Measurements from ENCODE around the gene CCL20. TPM values are rescaled to one million over a fixed set of nuclear protein-coding genes. Genes with fewer than 3 reads are reported as not detected.

CCL20 gene
- total RNA-seq, 2 experiments from 2014 or later: 1.5 to 2.2 TPM

- Mint-ChIP-seq H3K27me3 (peaks cover 4% of the 10 kb centered on the region), H3K9me3 (no peaks in the 10 kb centered on the region), H3K4me1 (ENCODE audit: low read depth) (peaks cover 9% of the 10 kb centered on the region), H3K27ac (no peak overlapping the region), H3K4me3 (no peak overlapping the region), H3K36me3 (ENCODE audit: low read depth) (no peaks in the 10 kb centered on the region)
- CTCF ChIA-PET: no interaction called here
- Histone ChIP-seq H3K36me3 (ENCODE audit: insufficient read depth, low read length) (no peaks in the 10 kb centered on the region), H3K4me3 (ENCODE audit: low read length) (no peak overlapping the region), H3K27me3 (ENCODE audit: control insufficient read depth in 1 of 2, insufficient read depth in 2 of 2, low read length in 2 of 2) (no peaks in the 10 kb centered on the region), H3K9me3 (ENCODE audit: control insufficient read depth in 1 of 2, insufficient read depth in 1 of 2, low read length in 2 of 2) (no peaks in the 10 kb centered on the region), H3K27ac (ENCODE audit: low read depth in 1 of 2, low read length in 2 of 2) (no peak overlapping the region), H3K4me1 (ENCODE audit: insufficient read depth, low read length) (peaks cover 24% of the 10 kb centered on the region)
- no peak for TF ChIP-seq CTCF (IDR thresholded peaks at IDR 0.05)
- intact Hi-C loops (cut with DNase I, micrococcal nuclease): no loop called here
- ATAC-seq (ENCODE audit: poor library complexity) (no peak), DNase-seq (no peak)
- POLR2A ChIA-PET: interaction anchor here (0.5 kb wide), 1 partner anchor 358 kb away, joined by 3 read pairs; no protein-coding TSS in a partner anchor
Measured at GRCh38 chr2:227821043-227821942, 7.7 kb downstream of the CCL20 start.

GRCh38 chr2:227822416-227823003 is 8.9 kb downstream of the CCL20 start:
- no peaks in the 10 kb centered on the region for H3K27me3 ChIP-seq (ENCODE audit: control insufficient read depth in 1 of 2, insufficient read depth in 2 of 2, low read length in 2 of 2)
- no peak overlapping the region for H3K4me3 ChIP-seq (ENCODE audit: low read length)

GRCh38 chr2:227823922-227824321 is 10.3 kb downstream of the CCL20 start:
- ATAC-seq (ENCODE audit: poor library complexity) (no peak), DNase-seq (no peak)
- intact Hi-C loops (cut with DNase I, micrococcal nuclease): no loop called here
- Mint-ChIP-seq H3K4me3 (no peak overlapping the region), H3K36me3 (ENCODE audit: low read depth) (no peaks in the 10 kb centered on the region), H3K27ac (no peak overlapping the region), H3K9me3 (no peaks in the 10 kb centered on the region), H3K27me3 (peaks cover 4% of the 10 kb centered on the region), H3K4me1 (ENCODE audit: low read depth) (peaks cover 5% of the 10 kb centered on the region)
- peaks cover 20% of the 10 kb centered on the region for H3K4me1 ChIP-seq (ENCODE audit: insufficient read depth, low read length)
- H3K4me3 ChIP-seq (ENCODE audit: low read length): no peak overlapping the region
- H3K27ac ChIP-seq (ENCODE audit: low read depth in 1 of 2, low read length in 2 of 2): no peak overlapping the region
- no peaks in the 10 kb centered on the region for H3K36me3 ChIP-seq (ENCODE audit: insufficient read depth, low read length)
- H3K9me3 ChIP-seq (ENCODE audit: control insufficient read depth in 1 of 2, insufficient read depth in 1 of 2, low read length in 2 of 2): no peaks in the 10 kb centered on the region
- ChIA-PET CTCF (no interaction called here), POLR2A (interaction anchor here (0.6 kb wide), 1 partner anchor 23 kb away, joined by 3 read pairs; no protein-coding TSS in a partner anchor)
- H3K27me3 ChIP-seq (ENCODE audit: control insufficient read depth in 1 of 2, insufficient read depth in 2 of 2, low read length in 2 of 2): no peaks in the 10 kb centered on the region
- TF ChIP-seq CTCF (IDR thresholded peaks at IDR 0.05): no peak

More at GRCh38 chr2:227822416-227823003, 8.9 kb downstream of the CCL20 start:
- ChIA-PET CTCF (no interaction called here), POLR2A (no interaction called here)
- H3K9me3 ChIP-seq (ENCODE audit: control insufficient read depth in 1 of 2, insufficient read depth in 1 of 2, low read length in 2 of 2): no peaks in the 10 kb centered on the region
- peaks cover 4% of the 10 kb centered on the region for H3K27me3 Mint-ChIP-seq
- peaks cover 14% of the 10 kb centered on the region for H3K4me1 Mint-ChIP-seq (ENCODE audit: low read depth)
- no peak for ATAC-seq (ENCODE audit: poor library complexity)
- no peaks in the 10 kb centered on the region for H3K9me3 Mint-ChIP-seq
- intact Hi-C loops (cut with DNase I, micrococcal nuclease): no loop called here
- H3K4me3 Mint-ChIP-seq: no peak overlapping the region
- no peaks in the 10 kb centered on the region for H3K36me3 ChIP-seq (ENCODE audit: insufficient read depth, low read length)
- H3K4me1 ChIP-seq (ENCODE audit: insufficient read depth, low read length): peaks cover 31% of the 10 kb centered on the region
- H3K27ac ChIP-seq (ENCODE audit: low read depth in 1 of 2, low read length in 2 of 2): no peak overlapping the region
- H3K36me3 Mint-ChIP-seq (ENCODE audit: low read depth): no peaks in the 10 kb centered on the region
- TF ChIP-seq CTCF (IDR thresholded peaks at IDR 0.05): no peak
- no peak for DNase-seq
- H3K27ac Mint-ChIP-seq: no peak overlapping the region
